GM03348 (cell line): ENCODE results near the gene HHATL.

Source experiments
- DNase-seq: peaks from one replicate; pipeline ENCODE4 v3.0.0; 2012; ENCODE audit warnings: low spot score

HHATL gene

GRCh38 chr3:42664438-42664803 lies 38.2 kb downstream of the HHATL start:
- peak; percentile 7 for DNase-seq

- peak; percentile 9 for DNase-seq
Observed at GRCh38 chr3:42663581-42664437, 38.8 kb downstream of the HHATL start.

- peak; percentile 7 for DNase-seq
Observed at GRCh38 chr3:42662813-42663535, 39.6 kb downstream of the HHATL start.

DNA sequence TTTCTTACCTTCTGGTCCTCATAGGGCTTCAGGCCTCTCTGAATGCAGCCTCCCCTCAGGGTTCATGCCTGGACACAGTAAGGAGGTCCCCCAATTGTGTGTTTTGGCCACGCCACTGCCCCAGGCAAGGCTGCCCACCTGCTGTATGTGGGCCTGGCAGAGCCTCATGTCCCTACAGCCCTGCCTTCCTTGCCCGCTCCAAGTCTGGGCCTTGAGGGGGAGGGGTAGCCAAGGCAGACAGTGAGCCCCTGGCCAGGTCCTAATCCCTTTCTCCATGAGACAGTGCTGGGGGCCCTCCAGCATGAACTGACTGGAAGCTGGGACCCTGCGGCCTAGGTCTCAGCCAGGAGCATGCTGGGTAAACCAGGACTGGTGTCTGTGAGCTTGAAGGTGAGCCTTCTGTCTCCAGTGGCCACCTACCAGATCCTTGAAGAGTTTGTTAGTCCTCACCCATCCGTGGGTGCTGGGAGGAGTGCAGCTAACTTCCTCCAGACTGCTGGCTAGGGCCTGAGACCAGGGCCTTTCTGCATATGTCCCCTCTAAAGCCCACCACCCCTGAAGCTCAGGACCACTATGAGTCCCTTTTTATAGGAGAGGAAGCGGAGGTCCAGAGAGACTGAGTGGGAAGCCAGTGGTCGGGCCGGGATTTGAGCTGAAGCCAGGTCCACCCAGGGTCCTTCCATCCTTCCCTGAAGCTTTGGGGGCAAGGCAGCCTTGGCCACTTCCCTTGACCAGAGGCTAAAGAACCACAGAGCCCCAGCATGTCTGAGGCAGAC lies 40.4 kb downstream of the HHATL start:
- DNase-seq: no peak

GRCh38 chr3:42661593-42662022 lies 41.0 kb downstream of the HHATL start:
- no peak for DNase-seq

- peak; percentile 5 for DNase-seq
Observed at GRCh38 chr3:42660898-42661297, 41.7 kb downstream of the HHATL start.

DNA sequence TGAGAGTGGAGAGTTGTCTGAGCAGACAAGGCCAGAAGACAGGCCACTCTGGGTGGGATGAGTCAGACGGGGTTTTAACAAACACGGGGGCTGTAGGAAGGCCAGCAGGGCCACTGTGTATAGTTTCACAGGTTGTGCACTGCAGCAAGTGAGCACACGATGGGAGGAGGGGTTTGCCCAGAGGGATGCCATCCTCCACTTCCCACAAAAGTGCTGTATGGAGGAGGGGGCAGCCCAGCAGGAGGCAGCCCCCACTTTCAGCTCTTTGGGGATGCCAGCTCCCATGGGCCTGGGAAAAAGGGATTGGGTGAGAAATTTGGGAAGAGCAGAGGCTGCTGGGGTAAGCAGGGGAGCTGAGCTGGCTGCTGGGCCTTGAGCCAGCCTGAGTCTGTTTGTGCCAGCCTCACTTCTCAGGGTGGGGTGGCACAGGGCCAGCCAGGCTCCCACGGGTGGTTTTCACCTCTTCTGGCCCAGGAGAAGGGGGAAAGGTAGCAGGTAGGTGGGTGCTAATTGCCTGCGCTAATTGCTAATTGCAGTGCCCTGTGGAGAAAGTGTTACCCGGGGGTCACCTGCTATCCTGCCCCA lies 42.4 kb downstream of the HHATL start:
- no peak for DNase-seq

GRCh38 chr3:42659451-42660130 lies 43.0 kb downstream of the HHATL start:
- no peak for DNase-seq

DNA sequence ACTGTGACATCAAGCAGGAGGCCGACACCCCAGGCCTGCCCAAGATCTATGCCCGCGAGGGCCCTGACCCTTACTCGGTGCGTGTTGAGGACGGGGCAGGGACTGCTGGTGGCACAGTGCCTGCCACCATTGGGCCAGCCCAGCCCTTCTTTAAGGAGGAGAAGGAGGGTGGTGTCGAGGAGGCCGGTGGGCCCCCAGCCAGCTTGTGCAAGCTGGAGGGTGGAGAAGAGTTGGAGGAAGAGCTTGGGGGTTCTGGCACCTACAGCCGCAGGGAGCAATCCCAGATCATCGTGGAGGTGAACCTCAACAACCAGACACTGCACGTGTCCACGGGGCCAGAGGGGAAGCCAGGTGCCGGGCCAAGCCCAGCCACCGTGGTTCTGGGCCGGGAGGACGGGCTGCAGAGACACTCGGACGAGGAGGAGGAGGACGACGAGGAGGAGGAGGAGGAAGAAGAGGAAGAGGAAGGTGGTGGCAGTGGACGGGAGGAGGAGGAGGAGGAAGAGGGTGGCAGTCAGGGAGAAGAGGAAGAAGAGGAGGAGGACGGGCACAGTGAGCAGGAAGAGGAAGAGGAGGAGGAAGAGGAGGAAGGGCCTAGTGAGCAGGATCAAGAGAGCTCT lies 43.7 kb downstream of the HHATL start:
- DNase-seq: no peak

- DNase-seq: no peak
Observed at GRCh38 chr3:42658091-42658770, 44.4 kb downstream of the HHATL start.

DNA sequence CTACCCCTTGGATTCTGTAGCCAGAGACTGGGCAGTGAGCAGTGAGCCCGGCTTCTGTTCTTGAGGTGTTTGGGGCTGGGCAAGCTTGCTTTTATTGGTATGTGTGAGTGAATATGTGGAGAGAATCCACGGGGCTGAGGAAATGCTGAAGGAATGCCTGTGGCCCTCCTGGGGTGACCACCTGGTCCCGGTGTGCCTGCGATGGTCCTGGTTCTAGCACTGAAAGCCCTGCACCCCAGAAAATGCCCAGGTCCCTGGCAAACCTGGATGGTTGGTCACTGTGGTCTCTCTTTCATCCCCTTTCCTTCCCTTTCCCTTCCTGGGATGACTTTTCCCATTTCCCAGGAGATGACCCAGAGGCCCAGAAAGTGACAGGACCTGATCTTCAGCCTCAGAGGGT lies 44.9 kb downstream of the HHATL start:
- DNase-seq: no peak

- DNase-seq: peak; percentile 6
Observed at GRCh38 chr3:42656680-42657610, 45.7 kb downstream of the HHATL start.

DNA sequence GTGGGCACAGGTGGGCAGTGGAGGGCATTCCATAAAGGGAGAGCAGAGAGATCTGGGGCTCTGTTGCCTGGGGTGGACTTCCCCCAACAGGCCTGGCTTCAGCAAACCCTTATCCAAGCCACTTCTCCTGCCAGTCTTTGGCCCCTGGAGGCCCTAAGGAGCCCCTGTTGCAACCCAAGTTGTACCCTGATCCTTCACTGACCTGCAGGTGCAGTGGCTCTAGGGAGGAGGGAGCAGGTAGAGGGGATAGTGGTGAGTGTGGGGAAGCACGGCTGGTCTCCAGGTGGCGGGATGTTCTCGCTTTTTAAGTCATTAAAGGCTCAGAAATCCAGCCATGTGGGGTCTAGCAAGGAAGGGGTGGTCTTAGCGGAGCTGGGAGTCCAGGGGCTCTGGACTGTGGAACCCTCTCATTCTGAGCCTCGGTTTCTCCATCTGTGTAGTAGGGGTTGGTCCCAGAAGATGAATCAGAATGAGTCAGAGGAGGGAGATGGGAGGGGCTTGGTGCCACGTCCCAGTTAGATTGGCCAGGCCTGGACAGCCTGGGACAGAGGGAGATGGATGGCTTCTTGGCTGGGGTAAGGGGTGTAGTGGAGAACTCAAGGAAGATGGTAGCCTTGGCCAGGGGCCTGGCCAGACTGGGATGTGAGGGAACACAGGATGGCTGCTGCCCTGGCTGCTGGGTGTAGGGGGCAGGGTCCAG lies 46.5 kb downstream of the HHATL start:
- DNase-seq: peak; percentile 84

DNA sequence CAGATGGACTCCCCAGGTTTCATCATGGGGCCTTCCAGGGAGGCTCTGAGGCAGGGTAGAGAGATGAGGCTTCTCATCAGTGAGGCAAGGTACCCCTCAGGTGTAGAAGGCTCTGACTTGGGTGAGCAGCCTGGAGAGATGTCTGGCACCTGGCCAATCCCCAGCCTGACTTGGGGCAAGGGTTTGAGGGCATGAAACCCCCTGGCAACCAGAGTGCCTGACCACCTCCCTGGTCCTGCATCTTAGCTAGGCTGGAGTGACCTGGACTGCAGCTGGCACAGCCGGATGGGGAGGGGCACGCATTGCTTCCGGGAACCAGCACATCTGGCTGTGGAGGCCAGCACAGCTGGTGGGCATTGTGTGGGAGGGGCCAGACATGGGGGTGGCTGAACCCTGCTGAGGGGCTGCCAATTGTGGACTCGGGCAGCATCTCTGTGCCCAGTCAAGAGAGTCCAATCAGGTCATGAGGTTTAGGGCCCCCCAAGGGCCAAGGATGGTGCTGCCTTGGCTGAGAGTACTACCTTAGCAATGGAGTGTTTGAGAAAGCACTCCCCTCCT lies 47.2 kb downstream of the HHATL start:
- DNase-seq: peak; percentile 52

DNA sequence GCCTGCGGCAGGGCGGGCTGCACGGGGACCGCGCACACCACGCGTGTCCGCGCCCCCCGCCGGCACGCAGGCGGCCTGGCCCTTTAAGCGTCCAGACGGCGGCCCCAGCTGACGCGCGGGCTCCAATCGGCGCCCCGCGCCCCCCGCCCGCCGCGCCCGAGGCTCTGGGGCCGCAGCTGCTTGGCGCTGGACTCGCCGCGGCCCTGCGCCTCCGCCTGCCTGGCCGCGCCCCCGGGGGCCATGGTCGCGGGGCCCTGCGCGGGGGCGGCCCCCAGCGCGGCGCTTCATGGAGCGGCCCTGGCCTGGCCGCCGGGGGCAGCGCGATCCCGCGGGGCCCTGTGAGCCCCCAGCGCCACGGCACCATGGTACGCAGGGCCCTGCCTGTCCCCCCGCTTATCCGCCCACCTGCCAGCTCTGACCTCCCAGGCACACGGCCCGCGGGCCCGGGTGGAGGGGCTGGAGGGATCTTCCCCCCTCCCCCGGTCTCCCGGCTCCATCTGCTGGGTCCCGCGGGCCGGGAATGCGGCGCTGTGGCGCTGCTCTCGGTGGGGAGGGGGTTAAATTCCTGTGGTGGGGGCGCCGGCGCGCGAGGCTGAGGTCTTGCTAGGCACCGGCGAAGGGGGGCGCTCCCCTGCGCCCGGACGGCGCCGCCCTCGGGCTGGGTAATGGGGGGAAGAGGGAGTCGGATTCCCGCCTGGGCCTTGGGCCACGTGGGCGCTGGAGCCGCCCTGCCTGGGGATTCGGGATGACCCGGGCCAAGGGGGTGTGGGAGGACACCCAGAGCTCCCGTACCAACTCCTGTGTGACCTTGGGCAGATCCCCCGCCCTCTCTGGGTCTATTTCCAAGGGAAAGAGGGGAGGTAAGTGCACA lies 48.0 kb downstream of the HHATL start:
- peak; percentile 91 for DNase-seq

DNA sequence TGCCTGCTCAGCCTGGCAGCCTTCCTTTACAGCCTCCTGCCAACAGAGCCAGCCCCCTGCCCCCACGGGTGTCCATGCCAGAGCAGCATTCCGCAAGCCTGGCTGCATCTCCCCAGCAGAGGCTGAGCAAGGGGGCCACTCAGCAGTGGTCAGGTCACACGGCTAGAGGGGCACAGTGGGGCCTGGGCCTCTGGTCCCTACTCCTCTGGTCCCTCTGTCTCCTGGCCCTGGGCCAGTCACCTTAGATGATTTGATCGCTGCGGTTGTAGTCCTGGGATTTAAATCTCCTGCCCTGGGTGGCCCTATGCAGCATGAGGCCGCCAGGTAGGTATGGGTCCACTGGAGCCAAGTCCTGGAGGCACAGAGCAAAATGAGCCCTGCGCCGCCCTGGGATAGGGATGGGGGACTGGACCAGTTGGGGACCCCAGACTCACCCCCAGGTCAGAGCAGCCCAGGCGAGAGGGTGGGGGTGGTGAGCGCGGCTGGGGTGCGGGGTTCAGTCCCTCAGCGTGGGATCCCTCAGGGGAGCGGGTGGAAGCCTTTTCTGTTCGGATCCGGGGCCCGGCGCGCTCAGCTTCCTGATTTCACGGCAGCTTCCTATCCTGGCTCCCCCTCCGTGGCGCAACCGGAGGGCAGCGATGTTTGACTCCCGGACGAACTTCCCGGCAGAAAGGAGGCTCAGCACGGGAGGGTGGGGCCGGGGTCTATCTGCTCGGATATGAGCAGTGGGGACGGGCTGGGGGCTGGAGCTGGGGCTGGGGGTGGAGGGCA lies 48.9 kb downstream of the HHATL start, which contains the start of gene ZBTB47:
TSS of gene ZBTB47 (plus strand) at position 138 of the 771 bp plus-strand sequence. CDS start 4,659 bp downstream, outside the sequence.
- peak; percentile 71 for DNase-seq

DNA sequence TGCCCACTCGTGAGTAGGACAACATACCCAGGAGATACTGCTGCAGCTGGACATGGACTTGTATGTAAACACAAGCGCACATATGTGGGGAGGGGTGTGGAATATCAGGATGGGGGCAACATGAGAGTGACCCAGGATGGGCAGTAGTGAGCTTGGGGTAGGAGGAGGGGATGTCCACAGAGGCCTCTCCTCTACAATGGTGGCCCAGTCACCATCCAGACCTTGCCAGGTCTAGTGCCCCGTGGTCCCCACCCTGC lies 49.4 kb downstream of the HHATL start:
- no peak for DNase-seq
